ENCODE measurements around the gene BPIFB2.

BPIFB2 gene

DNA sequence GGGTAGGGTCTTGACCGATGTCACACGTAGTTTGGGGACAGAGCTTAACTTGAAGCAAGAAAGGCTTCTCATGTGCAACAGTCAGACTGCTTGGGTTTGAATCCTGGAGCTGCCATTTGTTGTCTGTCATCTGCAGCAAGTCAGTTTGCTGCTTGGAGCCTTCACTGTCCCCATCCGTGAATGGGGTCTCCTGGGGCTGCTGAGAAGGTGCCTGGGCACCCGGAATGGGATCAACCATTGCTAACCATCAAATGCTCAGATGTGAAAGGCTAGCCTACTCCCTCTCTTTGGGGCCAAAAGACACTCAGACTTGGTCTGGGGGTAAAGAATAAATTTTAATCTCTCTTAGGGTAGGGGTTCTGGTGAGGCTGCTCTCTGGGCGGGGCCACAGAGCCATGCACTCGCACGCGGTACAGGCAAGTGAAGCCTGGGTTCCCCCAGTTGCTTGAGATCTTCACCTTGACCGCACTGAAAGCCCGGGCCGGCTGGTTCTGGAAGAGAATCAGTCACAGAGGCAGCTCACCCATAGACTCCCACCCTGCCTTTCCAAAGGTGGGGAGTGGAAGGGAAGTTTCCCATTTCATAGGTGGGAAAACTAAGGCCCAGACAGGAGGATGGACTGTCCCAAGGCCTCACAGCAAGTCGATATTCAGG lies 23.9 kb upstream of the BPIFB2 start:
- no peak overlapping the region for H3K27ac ChIP-seq (ENCODE audit: insufficient read depth in 1 of 2, low read depth in 1 of 2, low read length in 2 of 2, poor library complexity in 1 of 2, severe bottlenecking in 2 of 2)
- H3K4me3 ChIP-seq (ENCODE audit: control insufficient read depth in 1 of 7, extremely low read depth in 1 of 7, insufficient read depth in 4 of 7, low read depth in 2 of 7, low read length in 6 of 7): no peak overlapping the region
- WGBS (ENCODE audit: insufficient coverage): 85% methylated on average over 8 of the region's 12 CpGs
- H3K4me1 ChIP-seq (ENCODE audit: control extremely low read depth in 1 of 4, control insufficient read depth in 4 of 4, insufficient read depth in 4 of 4, low read length in 3 of 4): peaks cover 0 to 15% (median 0%) of the 10 kb centered on the region in 4 experiments
- DNase-seq: no peak
- no peaks in the 10 kb centered on the region for H3K36me3 ChIP-seq (ENCODE audit: control insufficient read depth in 4 of 4, insufficient read depth in 4 of 4, low read length in 3 of 4)
- H3K27me3 ChIP-seq (replicated peaks in 2 of 5; ENCODE audit: control insufficient read depth in 4 of 5, insufficient read depth in 5 of 5, low read length in 4 of 5): no peaks in the 10 kb centered on the region
- CTCF ChIA-PET: no interaction called here
- no peaks in the 10 kb centered on the region for H3K9me3 ChIP-seq (ENCODE audit: control extremely low read depth in 1 of 5, control insufficient read depth in 4 of 5, insufficient read depth in 2 of 5, low read depth in 1 of 5, low read length in 4 of 5)
- POLR2A ChIA-PET: no interaction called here

DNA sequence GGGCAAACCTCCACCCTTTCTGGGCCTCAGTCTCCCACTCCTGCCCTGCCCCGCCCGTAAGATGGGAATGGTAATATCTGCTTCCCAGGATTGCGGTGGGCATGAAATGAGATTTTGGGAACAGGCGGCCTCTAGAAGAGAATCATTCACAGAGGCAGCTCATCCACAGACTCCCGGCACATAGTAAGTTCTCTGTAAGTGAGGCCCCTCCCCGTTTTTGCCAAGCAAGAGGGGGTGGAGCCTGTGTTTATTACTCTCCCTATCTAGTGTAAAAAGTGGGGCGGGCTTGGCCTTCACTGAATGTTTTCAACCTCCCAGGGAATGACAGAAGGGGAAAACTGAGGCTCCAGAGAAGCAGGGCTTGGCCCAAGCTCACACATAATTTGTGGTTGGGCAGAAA lies 23.3 kb upstream of the BPIFB2 start:
- Histone ChIP-seq H3K27me3 (replicated peaks in 2 of 5; ENCODE audit: control insufficient read depth in 4 of 5, insufficient read depth in 5 of 5, low read length in 4 of 5) (no peaks in the 10 kb centered on the region), H3K4me1 (ENCODE audit: control extremely low read depth in 1 of 4, control insufficient read depth in 4 of 4, insufficient read depth in 4 of 4, low read length in 3 of 4) (peaks cover 0 to 15% (median 0%) of the 10 kb centered on the region in 4 experiments), H3K36me3 (ENCODE audit: control insufficient read depth in 4 of 4, insufficient read depth in 4 of 4, low read length in 3 of 4) (no peaks in the 10 kb centered on the region), H3K9me3 (ENCODE audit: control extremely low read depth in 1 of 5, control insufficient read depth in 4 of 5, insufficient read depth in 2 of 5, low read depth in 1 of 5, low read length in 4 of 5) (no peaks in the 10 kb centered on the region), H3K4me3 (ENCODE audit: control insufficient read depth in 1 of 7, extremely low read depth in 1 of 7, insufficient read depth in 4 of 7, low read depth in 2 of 7, low read length in 6 of 7) (no peak overlapping the region), H3K27ac (ENCODE audit: insufficient read depth in 1 of 2, low read depth in 1 of 2, low read length in 2 of 2, poor library complexity in 1 of 2, severe bottlenecking in 2 of 2) (no peak overlapping the region)
- ChIA-PET POLR2A (no interaction called here), CTCF (no interaction called here)
- DNase-seq: no peak
- WGBS (ENCODE audit: insufficient coverage): 90% methylated on average over 7 of the region's 7 CpGs

DNA sequence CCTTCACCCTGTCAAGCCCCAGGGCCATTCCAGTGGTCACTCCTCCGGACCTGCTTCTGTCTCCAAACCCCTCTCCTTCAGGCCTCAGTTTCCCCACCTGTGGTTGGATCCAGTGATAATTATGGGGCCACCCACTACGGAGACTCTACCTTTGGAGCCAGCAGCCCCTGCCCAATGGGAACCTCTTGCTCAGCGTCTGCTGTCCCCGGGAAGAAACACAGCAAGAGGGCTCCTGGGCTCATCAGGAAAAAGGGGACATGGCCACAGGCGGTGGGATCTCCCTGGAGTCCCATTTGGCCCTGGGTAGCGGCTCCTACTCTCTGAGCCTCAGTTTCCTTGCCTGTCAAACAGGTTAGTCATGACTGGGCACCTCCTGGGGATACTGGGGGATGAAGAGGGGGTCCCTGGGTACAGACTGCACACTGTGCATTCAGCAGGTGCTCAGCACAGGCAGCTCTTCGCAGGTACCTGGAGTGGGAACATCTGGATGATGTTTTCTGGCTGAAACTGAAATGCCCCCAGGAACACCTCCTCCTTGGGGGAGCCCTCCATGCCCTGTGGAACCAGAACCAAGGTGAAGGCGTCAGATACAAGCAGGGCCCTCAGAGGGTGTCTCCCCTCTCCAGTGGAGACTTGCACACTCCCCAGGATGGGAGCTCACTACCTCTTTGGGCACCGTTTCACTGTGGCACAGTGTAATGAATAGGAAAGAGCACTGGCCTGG lies 22.7 kb upstream of the BPIFB2 start:
- Histone ChIP-seq H3K4me1 (ENCODE audit: control extremely low read depth in 1 of 4, control insufficient read depth in 4 of 4, insufficient read depth in 4 of 4, low read length in 3 of 4) (peaks cover 0 to 15% (median 0%) of the 10 kb centered on the region in 4 experiments), H3K27ac (ENCODE audit: insufficient read depth in 1 of 2, low read depth in 1 of 2, low read length in 2 of 2, poor library complexity in 1 of 2, severe bottlenecking in 2 of 2) (no peak overlapping the region), H3K4me3 (ENCODE audit: control insufficient read depth in 1 of 7, extremely low read depth in 1 of 7, insufficient read depth in 4 of 7, low read depth in 2 of 7, low read length in 6 of 7) (no peak overlapping the region), H3K9me3 (ENCODE audit: control extremely low read depth in 1 of 5, control insufficient read depth in 4 of 5, insufficient read depth in 2 of 5, low read depth in 1 of 5, low read length in 4 of 5) (no peaks in the 10 kb centered on the region), H3K27me3 (replicated peaks in 2 of 5; ENCODE audit: control insufficient read depth in 4 of 5, insufficient read depth in 5 of 5, low read length in 4 of 5) (no peaks in the 10 kb centered on the region), H3K36me3 (ENCODE audit: control insufficient read depth in 4 of 4, insufficient read depth in 4 of 4, low read length in 3 of 4) (no peaks in the 10 kb centered on the region)
- CTCF ChIA-PET: interaction anchor here (1.5 kb wide), 1 partner anchor 11 kb away, joined by 5 read pairs; no protein-coding TSS in a partner anchor
- POLR2A ChIA-PET: no interaction called here
- DNase-seq: no peak
- WGBS (ENCODE audit: insufficient coverage): over 99% methylated on average over 8 of the region's 9 CpGs

DNA sequence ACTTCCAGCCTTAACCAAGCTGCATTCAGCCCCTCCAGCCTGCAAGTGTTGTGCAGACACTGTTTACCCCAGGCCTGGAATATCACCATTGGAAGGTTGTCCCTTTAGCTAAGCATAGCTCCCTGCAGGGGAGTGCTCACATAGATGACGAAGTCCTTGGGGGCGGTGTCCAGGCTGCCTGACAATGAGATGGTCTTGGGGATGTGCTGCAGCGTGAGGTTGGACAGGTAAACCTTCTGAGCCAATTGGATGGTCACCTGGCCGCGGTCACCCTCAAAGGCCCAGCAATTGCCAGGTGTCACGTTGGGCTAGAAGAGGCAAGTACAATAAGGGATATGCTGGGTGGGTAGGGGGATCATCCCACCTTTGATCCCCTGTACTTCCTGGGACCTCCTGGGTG lies 21.9 kb upstream of the BPIFB2 start:
- Histone ChIP-seq H3K27me3 (replicated peaks in 2 of 5; ENCODE audit: control insufficient read depth in 4 of 5, insufficient read depth in 5 of 5, low read length in 4 of 5) (no peaks in the 10 kb centered on the region), H3K9me3 (ENCODE audit: control extremely low read depth in 1 of 5, control insufficient read depth in 4 of 5, insufficient read depth in 2 of 5, low read depth in 1 of 5, low read length in 4 of 5) (no peaks in the 10 kb centered on the region), H3K36me3 (ENCODE audit: control insufficient read depth in 4 of 4, insufficient read depth in 4 of 4, low read length in 3 of 4) (no peaks in the 10 kb centered on the region), H3K27ac (ENCODE audit: insufficient read depth in 1 of 2, low read depth in 1 of 2, low read length in 2 of 2, poor library complexity in 1 of 2, severe bottlenecking in 2 of 2) (no peak overlapping the region), H3K4me1 (ENCODE audit: control extremely low read depth in 1 of 4, control insufficient read depth in 4 of 4, insufficient read depth in 4 of 4, low read length in 3 of 4) (peaks cover 0 to 17% (median 0%) of the 10 kb centered on the region in 4 experiments), H3K4me3 (ENCODE audit: control insufficient read depth in 1 of 7, extremely low read depth in 1 of 7, insufficient read depth in 4 of 7, low read depth in 2 of 7, low read length in 6 of 7) (no peak overlapping the region)
- no peak for DNase-seq
- CTCF ChIA-PET: interaction anchor here (1.2 to 1.5 kb wide), 2 partner anchors 12 to 16 kb away, joined by 4 to 5 read pairs; no protein-coding TSS in a partner anchor
- POLR2A ChIA-PET: no interaction called here
- WGBS (ENCODE audit: insufficient coverage): 71% methylated on average over 3 of the region's 6 CpGs

DNA sequence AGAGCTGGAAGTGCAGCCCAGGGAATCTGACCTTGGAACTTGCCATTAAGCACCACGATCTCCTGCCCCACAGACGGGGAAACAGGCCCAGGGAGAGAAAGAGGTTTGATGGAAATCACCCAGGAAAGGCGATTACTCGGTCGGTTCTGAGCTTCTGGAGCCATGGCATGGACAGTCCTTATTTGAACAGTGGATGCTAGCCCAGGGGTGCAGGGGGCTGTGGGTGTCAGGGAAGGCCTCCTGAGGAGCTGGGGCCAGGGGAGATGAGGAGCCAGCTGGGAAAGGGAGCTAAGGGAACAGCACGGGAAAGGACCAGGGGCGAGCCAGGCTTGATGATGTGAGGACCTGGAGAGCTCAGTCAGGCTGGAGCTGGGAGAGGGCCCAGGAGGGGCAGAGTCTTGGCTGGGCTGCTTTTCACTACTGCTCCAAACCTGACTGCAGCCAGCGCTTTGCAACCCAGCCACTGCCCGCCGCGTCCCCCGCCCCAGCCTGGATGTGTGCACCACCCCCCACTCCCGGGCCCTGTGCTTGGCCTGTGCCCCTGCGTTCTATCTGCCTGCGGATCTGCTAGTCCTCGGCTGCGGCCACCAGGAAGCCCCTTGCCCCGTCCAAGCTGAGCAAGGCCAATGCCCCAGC lies 21.1 kb upstream of the BPIFB2 start:
- Histone ChIP-seq H3K27ac (ENCODE audit: insufficient read depth in 1 of 2, low read depth in 1 of 2, low read length in 2 of 2, poor library complexity in 1 of 2, severe bottlenecking in 2 of 2) (no peak overlapping the region), H3K4me1 (ENCODE audit: control extremely low read depth in 1 of 4, control insufficient read depth in 4 of 4, insufficient read depth in 4 of 4, low read length in 3 of 4) (peaks cover 0 to 19% (median 1%) of the 10 kb centered on the region in 4 experiments), H3K36me3 (ENCODE audit: control insufficient read depth in 4 of 4, insufficient read depth in 4 of 4, low read length in 3 of 4) (no peaks in the 10 kb centered on the region), H3K4me3 (ENCODE audit: control insufficient read depth in 1 of 7, extremely low read depth in 1 of 7, insufficient read depth in 4 of 7, low read depth in 2 of 7, low read length in 6 of 7) (no peak overlapping the region), H3K9me3 (ENCODE audit: control extremely low read depth in 1 of 5, control insufficient read depth in 4 of 5, insufficient read depth in 2 of 5, low read depth in 1 of 5, low read length in 4 of 5) (no peaks in the 10 kb centered on the region), H3K27me3 (replicated peaks in 2 of 5; ENCODE audit: control insufficient read depth in 4 of 5, insufficient read depth in 5 of 5, low read length in 4 of 5) (no peaks in the 10 kb centered on the region)
- ChIA-PET CTCF (interaction anchor here (0.5 to 1.5 kb wide), 4 partner anchors 13 to 1569 kb away, joined by 3 to 5 read pairs (median 4); no protein-coding TSS in a partner anchor), POLR2A (no interaction called here)
- DNase-seq: no peak
- 88% methylated on average over 13 of the region's 18 CpGs for WGBS (ENCODE audit: insufficient coverage)

DNA sequence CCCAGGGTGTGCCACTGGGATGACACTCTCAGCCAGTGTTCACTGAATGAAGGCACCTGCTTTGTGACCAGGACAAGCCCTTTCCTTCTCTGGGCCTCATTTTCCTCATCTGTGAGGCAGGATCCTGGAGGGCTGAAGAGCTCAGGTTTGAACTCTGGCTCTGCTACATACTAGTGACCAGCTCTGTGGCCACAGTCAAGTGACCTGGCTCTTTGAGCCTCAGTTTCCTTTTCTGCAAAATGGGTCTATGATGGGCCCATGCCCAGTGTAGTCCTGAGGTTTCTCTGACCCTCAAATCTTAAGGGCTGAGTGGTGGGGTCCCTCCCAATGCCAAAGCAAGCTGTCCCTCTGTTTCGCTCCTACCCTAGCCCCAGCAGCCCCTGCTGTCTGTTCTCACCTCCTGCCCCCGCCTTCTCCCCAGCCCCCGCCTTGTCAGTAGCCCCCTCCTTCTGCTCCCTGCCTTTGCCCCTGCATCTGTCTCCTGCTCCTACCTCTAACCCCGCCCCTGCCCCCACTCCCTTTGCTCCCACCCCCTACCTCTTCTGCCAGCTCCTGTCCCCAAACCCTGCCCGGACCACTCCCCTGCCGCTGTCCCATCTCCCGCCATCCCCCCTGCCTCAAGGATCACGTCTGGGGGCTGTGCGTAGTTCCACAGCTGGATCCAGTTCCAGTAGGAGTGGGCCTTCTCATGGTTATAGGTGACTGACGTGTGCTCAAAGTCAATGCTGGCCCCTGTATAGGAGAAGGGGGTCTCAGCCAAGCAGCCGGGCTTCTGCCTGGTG lies 20.3 kb upstream of the BPIFB2 start:
- Histone ChIP-seq H3K27ac (ENCODE audit: insufficient read depth in 1 of 2, low read depth in 1 of 2, low read length in 2 of 2, poor library complexity in 1 of 2, severe bottlenecking in 2 of 2) (no peak overlapping the region), H3K27me3 (replicated peaks in 2 of 5; ENCODE audit: control insufficient read depth in 4 of 5, insufficient read depth in 5 of 5, low read length in 4 of 5) (no peaks in the 10 kb centered on the region), H3K4me1 (ENCODE audit: control extremely low read depth in 1 of 4, control insufficient read depth in 4 of 4, insufficient read depth in 4 of 4, low read length in 3 of 4) (peaks cover 0 to 27% (median 1%) of the 10 kb centered on the region in 4 experiments), H3K9me3 (ENCODE audit: control extremely low read depth in 1 of 5, control insufficient read depth in 4 of 5, insufficient read depth in 2 of 5, low read depth in 1 of 5, low read length in 4 of 5) (no peaks in the 10 kb centered on the region), H3K36me3 (ENCODE audit: control insufficient read depth in 4 of 4, insufficient read depth in 4 of 4, low read length in 3 of 4) (no peaks in the 10 kb centered on the region), H3K4me3 (ENCODE audit: control insufficient read depth in 1 of 7, extremely low read depth in 1 of 7, insufficient read depth in 4 of 7, low read depth in 2 of 7, low read length in 6 of 7) (no peak overlapping the region)
- 100% methylated on average over 8 of the region's 11 CpGs for WGBS (ENCODE audit: insufficient coverage)
- DNase-seq: no peak
- CTCF ChIA-PET: interaction anchor here (0.5 to 1.3 kb wide), 2 partner anchors 30 to 1570 kb away, joined by 3 read pairs; no protein-coding TSS in a partner anchor
- POLR2A ChIA-PET: no interaction called here
